SJCRH30 (cell line): ENCODE results near the gene DHRS13. TPM values are rescaled to one million over a fixed set of nuclear protein-coding genes. Genes with fewer than 3 reads are reported as not detected.

Source experiments
- DNase-seq, 2 experiments: peaks; one replicate each; pipeline ENCODE4 v3.0.0-alpha.2; 2015 to 2020
- H3K27ac ChIP-seq: fragments of 250-450 bp; sonication (Bioruptor Pico); 2 replicates; pipeline ENCODE4 v1.5.1; 2020; ENCODE audit warnings: mild to moderate bottlenecking, moderate library complexity
- H3K27me3 ChIP-seq: fragments of 250-450 bp; sonication (Bioruptor Pico); 2 replicates; pipeline ENCODE4 v1.5.1; 2020; ENCODE audit warnings: mild to moderate bottlenecking, moderate library complexity
- H3K36me3 ChIP-seq: fragments of 250-450 bp; sonication (Bioruptor Pico); 2 replicates; pipeline ENCODE4 v1.5.1; 2020; ENCODE audit warnings: mild to moderate bottlenecking, moderate library complexity
- H3K4me1 ChIP-seq: fragments of 250-450 bp; sonication (Bioruptor Pico); 2 replicates; pipeline ENCODE4 v1.5.1; 2020; ENCODE audit warnings: mild to moderate bottlenecking, moderate library complexity
- H3K4me3 ChIP-seq: fragments of 250-450 bp; sonication (Bioruptor Pico); 2 replicates; pipeline ENCODE4 v1.5.1; 2020; ENCODE audit warnings: mild to moderate bottlenecking, moderate library complexity
- H3K9me3 ChIP-seq: fragments of 250-450 bp; sonication (Bioruptor Pico); replicated peaks from 2 replicates; pipeline ENCODE4 v1.5.1; 2020; ENCODE audit warnings: mild to moderate bottlenecking, moderate library complexity
- total RNA-seq: library from RNA; depleted of rRNA; stranded (reverse); fragments of >200 nt; shearing (Covaris generic); gene quantifications from 2 replicates; pipeline ENCODE4 v1.2.3, GENCODE V29; 2014; rRNA removed

Gene DHRS13, protein sequence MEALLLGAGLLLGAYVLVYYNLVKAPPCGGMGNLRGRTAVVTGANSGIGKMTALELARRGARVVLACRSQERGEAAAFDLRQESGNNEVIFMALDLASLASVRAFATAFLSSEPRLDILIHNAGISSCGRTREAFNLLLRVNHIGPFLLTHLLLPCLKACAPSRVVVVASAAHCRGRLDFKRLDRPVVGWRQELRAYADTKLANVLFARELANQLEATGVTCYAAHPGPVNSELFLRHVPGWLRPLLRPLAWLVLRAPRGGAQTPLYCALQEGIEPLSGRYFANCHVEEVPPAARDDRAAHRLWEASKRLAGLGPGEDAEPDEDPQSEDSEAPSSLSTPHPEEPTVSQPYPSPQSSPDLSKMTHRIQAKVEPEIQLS
- 25.6 and 27.0 TPM in 2 replicates for total RNA-seq

DNA sequence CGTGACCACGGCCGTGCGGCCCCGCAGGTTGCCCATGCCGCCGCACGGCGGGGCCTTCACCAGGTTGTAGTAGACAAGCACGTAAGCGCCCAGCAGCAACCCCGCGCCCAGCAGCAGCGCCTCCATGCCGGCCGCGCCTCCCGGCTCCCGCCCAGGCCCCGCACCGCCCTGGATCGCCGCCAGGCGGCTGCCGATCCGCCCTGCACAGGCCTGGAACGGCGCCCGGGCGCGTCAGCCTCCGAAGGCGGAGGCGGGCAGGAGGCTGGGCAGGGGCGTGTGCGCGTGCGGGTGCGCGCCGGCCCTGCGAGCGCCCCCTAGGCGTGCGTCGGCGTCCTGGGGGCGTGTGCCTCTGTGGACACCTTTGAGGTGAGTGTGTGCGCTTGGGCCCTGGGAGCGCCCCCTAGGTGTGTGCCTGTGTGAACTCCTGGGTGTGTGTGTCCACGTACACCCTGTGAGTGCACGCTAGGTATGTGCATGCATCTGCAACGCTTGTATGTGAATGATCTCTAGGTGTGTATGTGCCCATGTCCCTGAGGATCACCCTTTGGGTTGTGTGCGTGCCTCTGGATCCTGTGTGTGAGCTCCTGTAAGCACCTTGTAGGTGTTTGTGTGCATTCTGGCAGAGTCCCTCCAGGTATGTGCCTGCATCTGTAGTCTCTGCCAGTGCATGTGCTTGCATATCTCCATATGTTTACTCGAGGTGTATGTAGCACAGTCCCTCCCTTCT, at the start of gene DHRS13:
Gene DHRS13 (minus strand): TSS at position 261 of the 727 bp plus-strand sequence. CDS start 135 bp downstream, at position 126.
- peak within 1 kb of the TSS; percentile 66 for H3K4me3 ChIP-seq
- no peaks in the 10 kb centered on the region for H3K27me3 ChIP-seq
- H3K4me1 ChIP-seq, result peaks cover 10% of the 10 kb centered on the region
- peak within 1 kb of the TSS; percentile 15; the same call in 1 of the 2 replicates for H3K27ac ChIP-seq
- H3K9me3 ChIP-seq, result no peaks in the 10 kb centered on the region
- H3K36me3 ChIP-seq, result peaks cover 22% of the 10 kb centered on the region
- peak; percentile 94 to 96 for DNase-seq

DNA sequence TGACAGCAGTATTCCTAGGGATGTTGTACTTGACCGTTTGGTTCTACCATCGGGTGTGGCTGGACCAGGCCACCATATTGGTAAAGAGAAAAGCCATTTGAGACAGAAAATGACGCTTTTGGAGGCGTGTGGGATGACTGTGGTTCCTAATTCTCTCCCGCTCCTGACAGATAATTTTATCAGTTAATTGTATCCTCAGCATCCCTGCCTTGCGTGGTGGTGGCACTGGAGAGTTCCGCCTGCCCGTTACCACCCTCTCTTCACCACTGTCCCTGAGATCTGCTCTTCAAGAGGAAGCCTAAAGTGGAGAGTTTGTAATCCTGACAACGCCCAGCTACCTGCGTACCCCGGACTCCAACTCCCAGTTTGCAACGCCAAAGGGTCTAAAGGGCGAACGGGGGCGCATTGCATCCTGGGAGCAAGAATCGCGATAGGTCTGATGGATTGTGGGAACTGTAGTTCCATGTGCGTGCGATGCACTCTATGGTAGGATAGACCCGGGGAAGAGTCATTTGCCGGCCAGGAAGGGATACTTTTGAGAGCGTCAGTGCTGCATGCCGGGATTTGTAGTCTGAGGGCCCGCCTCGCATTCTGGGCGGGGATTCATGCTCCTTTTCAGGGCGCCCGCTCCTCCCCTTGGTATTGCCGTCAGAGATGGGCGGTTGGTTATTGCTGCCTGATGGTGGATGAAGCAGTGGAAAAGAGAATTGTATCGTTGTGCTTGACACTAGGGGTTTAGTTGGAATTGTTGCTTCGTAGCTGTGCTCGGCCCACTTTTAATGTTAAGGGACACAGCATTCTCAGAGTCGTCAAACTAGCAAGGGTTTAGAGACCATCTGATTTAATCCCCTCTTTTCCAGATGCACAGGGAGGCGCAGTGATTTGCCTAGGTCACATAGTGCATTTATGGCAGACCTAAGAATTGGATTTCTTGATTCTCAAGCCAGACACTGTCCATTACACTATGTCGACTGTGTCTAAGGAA, 49.4 kb upstream of the DHRS13 start:
- peak overlapping the region; percentile 61 for H3K4me3 ChIP-seq
- DNase-seq, result peak; percentile 99 to 100
- no peaks in the 10 kb centered on the region for H3K9me3 ChIP-seq
- peaks cover 32% of the 10 kb centered on the region for H3K4me1 ChIP-seq
- no peaks in the 10 kb centered on the region for H3K27me3 ChIP-seq
- peak overlapping the region; percentile 86 for H3K27ac ChIP-seq
- H3K36me3 ChIP-seq, result peaks cover 10% of the 10 kb centered on the region; the same call in 1 of the 2 replicates

DNA sequence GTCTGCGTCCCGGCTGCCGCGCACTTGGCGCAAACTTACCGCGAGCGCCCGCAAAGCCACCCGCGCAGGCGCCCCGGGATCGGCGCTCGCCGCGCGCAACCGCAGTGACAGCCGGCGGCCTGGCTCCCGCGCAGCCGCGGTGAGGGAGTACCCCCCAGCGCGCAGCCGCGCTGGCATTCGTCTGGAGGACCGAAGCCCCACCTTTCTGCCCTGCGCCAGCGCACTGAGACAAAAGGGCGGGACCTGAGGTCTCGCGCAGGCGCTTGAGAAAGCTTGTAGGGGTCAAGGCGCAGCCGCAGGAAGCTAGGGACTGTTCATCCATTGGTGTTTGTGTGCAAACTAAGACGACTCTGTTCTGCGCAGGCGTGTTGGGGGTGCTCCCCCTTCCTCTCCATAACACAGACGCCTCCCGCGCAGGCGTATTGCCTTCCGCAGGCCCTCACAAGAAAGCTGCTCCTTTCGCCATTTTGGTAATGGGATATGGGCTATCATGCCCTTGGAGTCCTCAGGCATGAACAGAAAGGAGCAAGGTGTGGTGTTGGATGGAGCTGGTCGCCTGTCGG, 48.6 kb upstream of the DHRS13 start, which contains the start of gene PHF12:
Gene PHF12 (minus strand): TSS at position 91 of the 563 bp plus-strand sequence. CDS start 558 bp downstream, outside the sequence.
- H3K4me1 ChIP-seq, result peaks cover 32% of the 10 kb centered on the region

DNA sequence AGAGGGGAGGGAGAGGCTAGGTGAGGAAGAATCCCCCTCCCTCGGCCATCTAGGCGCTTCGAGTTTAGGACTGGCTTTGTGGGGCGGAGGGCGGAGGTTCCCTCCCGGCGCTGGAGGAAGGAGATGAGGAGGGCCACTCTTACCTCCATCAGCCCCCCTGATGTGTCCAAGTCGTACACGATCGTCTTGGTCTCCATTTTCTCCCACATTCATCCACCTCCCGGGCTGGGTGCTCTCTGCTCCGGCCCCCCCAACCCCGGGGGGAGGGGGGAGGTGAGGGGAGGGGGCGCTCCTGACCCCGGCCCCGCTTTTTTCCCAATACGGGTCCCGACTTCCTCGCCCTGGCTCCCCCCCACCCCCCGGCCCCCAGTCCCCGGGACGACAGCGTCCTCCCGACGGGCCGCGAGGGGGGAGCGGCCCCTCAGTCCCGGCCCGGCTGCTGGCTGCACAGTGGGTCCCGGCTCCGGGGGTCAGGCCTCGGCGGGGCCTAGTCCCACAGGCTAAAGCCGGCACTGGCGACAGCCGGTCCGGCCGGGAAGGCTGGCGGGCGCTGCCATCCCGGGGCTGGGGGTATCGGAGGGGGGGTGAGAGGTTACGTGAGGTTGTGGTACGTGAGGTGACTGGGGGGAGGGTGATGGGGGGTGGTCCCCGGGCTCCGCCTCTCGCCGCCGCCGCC, 48.0 kb upstream of the DHRS13 start:
- Histone ChIP-seq H3K4me1 (peaks cover 32% of the 10 kb centered on the region), H3K36me3 (peaks cover 20% of the 10 kb centered on the region), H3K27me3 (no peaks in the 10 kb centered on the region), H3K9me3 (no peaks in the 10 kb centered on the region), H3K4me3 (peak overlapping the region; percentile 79), H3K27ac (peak overlapping the region; percentile 64)
- DNase-seq, result no peak

More for the DNA sequence above, 48.6 kb upstream of the DHRS13 start, which contains the start of gene PHF12:
- H3K27me3 ChIP-seq, result no peaks in the 10 kb centered on the region
- peaks cover 14% of the 10 kb centered on the region for H3K36me3 ChIP-seq
- peak within 1 kb of the TSS; percentile 86 for H3K27ac ChIP-seq
- peak; percentile 100 for DNase-seq
- H3K9me3 ChIP-seq, result no peaks in the 10 kb centered on the region
- peak within 1 kb of the TSS; percentile 79 for H3K4me3 ChIP-seq

DNA sequence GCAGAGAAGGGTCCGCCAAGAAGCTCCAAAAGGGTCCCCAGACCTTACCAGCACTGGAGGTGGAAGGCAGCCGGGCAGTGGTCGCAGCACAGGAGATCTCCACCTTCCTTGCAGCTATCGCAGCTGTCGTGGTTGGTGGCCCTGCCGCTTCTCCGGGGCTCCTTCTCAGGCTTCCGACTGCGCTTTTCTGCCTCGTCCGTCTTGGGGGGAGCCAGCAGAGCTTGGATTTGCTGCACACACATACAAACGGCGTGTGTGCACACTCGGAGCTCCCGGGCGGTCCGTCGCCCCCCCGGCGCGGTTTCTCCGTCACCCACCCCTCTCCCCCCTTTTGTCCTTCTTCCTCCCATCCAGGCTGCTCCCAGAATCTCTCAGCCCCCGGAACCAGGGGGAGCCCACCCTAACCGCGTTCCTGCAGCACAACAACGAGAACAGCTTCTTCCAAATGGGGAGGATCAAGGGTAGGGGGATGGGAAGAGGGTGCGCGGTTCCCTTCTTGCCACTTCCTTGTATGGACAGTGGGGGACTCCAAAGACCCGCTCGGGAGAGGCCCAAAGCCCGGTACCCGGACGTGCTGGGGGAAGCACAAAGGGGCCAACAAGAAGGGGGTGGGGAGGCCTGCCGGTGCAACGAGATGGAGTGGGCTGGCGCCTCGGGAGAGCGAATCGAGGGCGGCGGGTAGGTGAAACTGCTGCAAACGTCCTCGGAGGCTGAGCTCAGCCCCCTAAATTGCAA, 47.3 kb upstream of the DHRS13 start:
- no peaks in the 10 kb centered on the region for H3K9me3 ChIP-seq
- peaks cover 21% of the 10 kb centered on the region for H3K36me3 ChIP-seq
- peak overlapping the region; percentile 79 for H3K4me3 ChIP-seq
- H3K27me3 ChIP-seq, result no peaks in the 10 kb centered on the region
- peak; percentile 69 to 79 for DNase-seq
- peaks cover 25% of the 10 kb centered on the region for H3K4me1 ChIP-seq
- H3K27ac ChIP-seq, result peak overlapping the region; percentile 64

DNA sequence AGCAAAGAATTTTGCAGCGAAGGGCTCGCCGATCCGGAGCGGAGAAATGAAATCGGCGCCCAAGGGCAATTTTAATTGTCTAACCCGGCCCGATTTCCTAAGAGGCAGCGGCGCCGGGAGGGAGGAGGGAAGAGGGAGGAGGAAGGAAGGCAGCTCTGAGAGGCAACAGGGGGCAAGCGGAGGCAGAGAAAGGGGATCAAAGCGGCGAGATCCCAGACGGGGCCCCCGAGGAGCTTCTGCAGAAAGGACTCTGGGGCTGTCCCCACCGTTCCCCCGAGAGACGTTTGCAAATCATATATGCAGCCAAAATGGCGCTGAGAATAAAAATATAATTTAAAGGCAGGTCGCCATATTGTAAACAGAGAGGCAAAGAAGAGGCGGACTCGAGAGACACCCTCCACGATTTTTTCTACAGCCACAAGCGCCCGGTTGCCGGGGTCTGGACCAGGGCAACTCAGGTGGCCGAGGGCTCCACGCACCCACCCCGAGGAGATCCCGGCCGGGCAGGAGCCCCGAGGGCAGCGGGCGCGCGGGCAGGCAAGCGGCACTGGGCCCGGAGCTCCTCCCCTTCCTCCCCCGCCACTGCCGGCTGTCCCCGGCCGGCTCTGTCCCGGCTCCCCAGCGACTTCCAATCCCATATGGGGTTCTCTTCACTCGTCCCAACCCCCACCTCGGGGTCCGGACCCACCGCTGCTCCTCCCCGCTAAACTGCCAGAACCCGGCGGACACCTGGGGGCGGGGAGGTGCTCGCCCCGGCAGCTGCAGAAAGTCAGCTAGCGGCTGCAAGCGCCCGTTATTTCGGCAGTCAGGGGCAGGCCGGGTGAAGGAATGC, 46.5 kb upstream of the DHRS13 start:
- Histone ChIP-seq H3K27me3 (no peaks in the 10 kb centered on the region), H3K4me1 (peaks cover 19% of the 10 kb centered on the region), H3K9me3 (no peaks in the 10 kb centered on the region), H3K27ac (peak overlapping the region; percentile 64), H3K36me3 (peaks cover 24% of the 10 kb centered on the region), H3K4me3 (peak overlapping the region; percentile 79)
- peak; percentile 60 to 67 for DNase-seq

DNA sequence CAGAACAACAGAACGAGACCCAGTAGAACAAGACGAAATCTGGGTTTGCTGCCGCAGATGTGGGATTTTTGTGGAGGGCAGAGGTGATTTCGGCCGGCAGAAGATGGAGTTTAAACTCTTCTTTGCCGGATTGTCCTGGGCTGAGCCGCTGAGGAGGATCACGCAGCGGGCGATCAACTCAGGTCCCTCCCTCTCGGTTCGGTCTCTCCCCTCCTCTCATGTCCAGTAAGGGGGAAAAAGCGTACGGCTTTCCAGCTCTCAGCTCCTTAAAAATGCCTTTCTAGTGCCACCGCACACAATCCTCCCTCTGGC, 46.0 kb upstream of the DHRS13 start:
- peak overlapping the region; percentile 79 for H3K4me3 ChIP-seq
- H3K27me3 ChIP-seq, result no peaks in the 10 kb centered on the region
- peaks cover 13% of the 10 kb centered on the region for H3K4me1 ChIP-seq
- DNase-seq, result no peak
- H3K27ac ChIP-seq, result peak overlapping the region; percentile 64
- H3K36me3 ChIP-seq, result peaks cover 29% of the 10 kb centered on the region
- no peaks in the 10 kb centered on the region for H3K9me3 ChIP-seq

DNA sequence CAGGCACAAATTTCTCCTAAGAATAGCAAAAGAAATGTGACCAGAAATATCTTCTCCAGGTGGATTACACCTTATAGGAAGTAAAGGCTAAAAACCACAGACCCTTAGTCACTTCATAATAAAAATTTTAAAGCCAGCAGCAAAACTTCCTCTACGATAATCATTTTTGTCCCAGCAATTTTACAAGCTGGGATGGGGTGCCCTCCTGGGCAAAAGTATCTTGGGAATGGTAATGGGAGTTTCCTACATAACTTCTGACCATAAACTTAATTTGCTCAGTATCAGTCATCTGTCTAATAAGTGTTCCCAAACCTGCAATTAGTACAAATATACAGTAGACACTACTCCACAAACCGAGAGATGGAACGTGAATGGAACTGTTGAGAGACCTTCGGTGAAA, 45.5 kb upstream of the DHRS13 start:
- no peaks in the 10 kb centered on the region for H3K9me3 ChIP-seq
- H3K27me3 ChIP-seq, result no peaks in the 10 kb centered on the region
- no peak overlapping the region; the same call in 1 of the 2 replicates for H3K27ac ChIP-seq
- peaks cover 8% of the 10 kb centered on the region for H3K4me1 ChIP-seq
- peak overlapping the region; percentile 79 for H3K4me3 ChIP-seq
- no peak for DNase-seq
- H3K36me3 ChIP-seq, result peaks cover 34% of the 10 kb centered on the region

DNA sequence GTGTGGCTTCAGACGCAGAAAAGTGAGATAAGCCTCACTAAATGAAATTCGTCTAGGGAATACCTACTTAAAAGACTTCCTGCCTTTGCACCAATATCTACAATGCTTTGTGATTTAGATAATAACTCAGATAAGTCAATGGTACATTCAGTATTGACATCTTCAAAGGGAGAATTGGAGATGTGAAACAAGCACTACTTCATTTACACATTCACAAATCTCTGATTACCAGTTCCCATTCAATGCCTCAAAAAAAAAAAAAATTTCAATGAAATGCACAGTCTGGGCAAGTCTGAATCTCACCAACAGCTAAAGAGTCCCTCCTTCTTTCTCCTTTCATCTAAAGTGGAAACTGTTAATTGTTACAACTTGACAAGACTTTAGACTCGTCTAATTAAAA, 44.8 kb upstream of the DHRS13 start:
- Histone ChIP-seq H3K27ac (no peak overlapping the region), H3K27me3 (no peaks in the 10 kb centered on the region), H3K9me3 (no peaks in the 10 kb centered on the region), H3K4me3 (no peak overlapping the region), H3K36me3 (peaks cover 40% of the 10 kb centered on the region), H3K4me1 (peaks cover 1% of the 10 kb centered on the region; the same call in 1 of the 2 replicates)
- no peak for DNase-seq

DNA sequence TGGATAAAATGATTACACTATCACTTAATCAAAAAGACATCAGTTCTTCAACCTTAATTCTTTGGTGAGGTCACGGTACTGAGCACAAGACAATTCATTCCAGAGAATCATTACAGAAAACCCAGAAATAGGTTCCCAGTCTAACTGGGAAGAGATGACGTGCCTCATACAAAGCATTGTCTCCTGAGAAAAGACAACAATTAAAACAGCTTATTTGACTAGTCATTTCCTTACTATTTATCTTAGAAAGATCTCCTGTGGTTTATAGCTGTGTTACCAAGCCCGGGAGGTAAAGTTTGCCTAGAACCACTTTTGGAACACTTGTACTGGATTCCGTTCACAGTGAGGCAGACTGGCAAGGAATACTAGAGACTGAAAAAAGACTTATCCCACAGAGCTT, 43.4 kb upstream of the DHRS13 start:
- Histone ChIP-seq H3K27me3 (no peaks in the 10 kb centered on the region), H3K36me3 (peaks cover 50% of the 10 kb centered on the region), H3K4me3 (no peak overlapping the region), H3K4me1 (no peaks in the 10 kb centered on the region), H3K27ac (no peak overlapping the region), H3K9me3 (no peaks in the 10 kb centered on the region)
- no peak for DNase-seq

DNA sequence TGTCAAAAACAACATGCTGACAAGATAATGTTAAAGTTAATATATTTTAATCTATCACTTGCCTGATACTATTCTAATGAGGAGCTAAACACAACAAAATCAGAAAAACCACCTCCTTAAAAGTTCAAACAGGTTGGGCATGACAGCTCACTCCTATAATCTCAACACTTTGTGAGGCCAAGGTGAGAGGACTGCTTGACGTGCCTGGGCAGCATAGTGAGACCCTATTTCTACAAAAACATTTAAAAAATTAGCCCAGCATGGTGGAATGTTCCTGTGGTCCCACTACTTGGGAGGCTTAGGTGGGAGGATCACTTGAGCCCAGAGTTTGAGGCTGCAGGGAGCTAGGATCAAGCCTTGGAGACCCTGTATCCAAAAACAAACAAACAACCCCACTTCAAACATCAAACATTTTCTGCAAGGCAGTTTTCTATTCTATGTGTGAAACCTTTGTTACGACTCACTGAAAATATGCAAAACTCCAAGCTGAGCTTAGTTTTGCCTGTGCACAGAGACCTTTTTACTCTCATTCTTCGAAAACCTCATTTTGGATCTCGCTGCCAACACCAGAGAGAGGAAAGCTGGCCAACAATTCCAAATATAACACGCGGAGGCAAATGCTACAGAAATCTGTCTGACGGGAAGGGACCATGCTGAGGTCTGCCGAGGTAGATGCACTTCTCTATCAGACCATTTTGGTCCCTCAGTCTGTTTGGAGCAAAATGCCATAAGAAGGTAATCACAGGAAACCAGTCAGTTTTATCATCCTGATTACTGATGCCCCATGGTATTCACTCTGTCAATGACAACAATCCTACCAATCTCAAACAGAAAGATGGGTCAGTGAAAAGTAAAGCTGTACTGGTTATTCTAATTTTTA, 42.2 kb upstream of the DHRS13 start:
- Histone ChIP-seq H3K4me1 (no peaks in the 10 kb centered on the region), H3K27me3 (no peaks in the 10 kb centered on the region), H3K9me3 (no peaks in the 10 kb centered on the region), H3K4me3 (no peak overlapping the region), H3K36me3 (peaks cover 53% of the 10 kb centered on the region), H3K27ac (no peak overlapping the region)
- DNase-seq, result no peak

DNA sequence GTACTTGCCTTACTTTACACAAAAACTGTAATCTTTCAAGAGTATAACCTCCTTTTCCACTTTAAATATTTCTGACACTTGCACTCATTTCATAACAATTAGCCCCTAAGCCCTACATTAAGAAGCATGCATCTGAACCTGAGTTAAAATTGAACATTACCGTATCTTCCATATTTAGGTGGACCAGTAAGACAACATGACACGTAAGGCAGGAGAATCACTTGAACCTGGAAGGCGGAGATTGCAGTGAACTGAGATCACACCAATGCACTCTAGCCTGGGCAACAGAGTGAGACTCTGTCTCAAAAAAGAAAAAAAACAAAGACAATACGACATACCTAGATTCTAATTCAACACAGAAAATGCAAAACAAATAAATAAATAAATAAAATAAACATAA, 41.5 kb upstream of the DHRS13 start:
- H3K4me3 ChIP-seq, result no peak overlapping the region
- H3K36me3 ChIP-seq, result peaks cover 54% of the 10 kb centered on the region
- no peak overlapping the region for H3K27ac ChIP-seq
- no peaks in the 10 kb centered on the region for H3K27me3 ChIP-seq
- H3K4me1 ChIP-seq, result no peaks in the 10 kb centered on the region
- H3K9me3 ChIP-seq, result no peaks in the 10 kb centered on the region
- DNase-seq, result no peak
